Neuron (in vitro differentiated cells): ENCODE data around the gene UBL7.

ENCODE experiments used
- H2AFZ ChIP-seq: one replicate; pipeline ENCODE4 v1.6.1; 2013; ENCODE audit warnings: low read depth, mild to moderate bottlenecking, inconsistent platforms, low read length, moderate library complexity
- H3K27me3 ChIP-seq: one replicate; pipeline ENCODE4 v1.6.1; 2013; ENCODE audit warnings: low read length; ENCODE audit not compliant: insufficient read depth
- H3K36me3 ChIP-seq: one replicate; pipeline ENCODE4 v1.6.1; 2013; ENCODE audit warnings: low read length; ENCODE audit not compliant: insufficient read depth
- H3K4me1 ChIP-seq: one replicate; pipeline ENCODE4 v1.6.1; 2013; ENCODE audit warnings: low read length; ENCODE audit not compliant: insufficient read depth
- H3K4me3 ChIP-seq: 2 replicates; pipeline ENCODE4 v1.5.1; 2013; ENCODE audit warnings: mild to moderate bottlenecking, low read length, moderate library complexity
- H3K9me3 ChIP-seq: one replicate; pipeline ENCODE4 v1.6.1; 2013; ENCODE audit warnings: low read length

The UBL7 gene

GRCh38 chr15:74431116-74431515 lies 29.8 kb downstream of the UBL7 start:
- Histone ChIP-seq H3K36me3 (no peaks in the 10 kb centered on the region), H3K4me3 (no peak overlapping the region), H2AFZ (no peak overlapping the region), H3K4me1 (peaks cover 16% of the 10 kb centered on the region), H3K27me3 (peaks cover 12% of the 10 kb centered on the region), H3K9me3 (no peaks in the 10 kb centered on the region)

GRCh38 chr15:74430510-74430951 lies 30.4 kb downstream of the UBL7 start:
- Histone ChIP-seq H3K36me3 (no peaks in the 10 kb centered on the region), H3K27me3 (peaks cover 12% of the 10 kb centered on the region), H3K4me1 (peaks cover 16% of the 10 kb centered on the region), H3K4me3 (no peak overlapping the region), H2AFZ (no peak overlapping the region), H3K9me3 (no peaks in the 10 kb centered on the region)

GRCh38 chr15:74429781-74430400 lies 31.1 kb downstream of the UBL7 start:
- Histone ChIP-seq H3K36me3 (no peaks in the 10 kb centered on the region), H2AFZ (no peak overlapping the region), H3K4me1 (peaks cover 14% of the 10 kb centered on the region), H3K9me3 (no peaks in the 10 kb centered on the region), H3K27me3 (peaks cover 11% of the 10 kb centered on the region), H3K4me3 (no peak overlapping the region)

GRCh38 chr15:74428970-74429780 lies 31.8 kb downstream of the UBL7 start:
- no peaks in the 10 kb centered on the region for H3K9me3 ChIP-seq
- no peak overlapping the region for H2AFZ ChIP-seq
- peaks cover 8% of the 10 kb centered on the region for H3K27me3 ChIP-seq
- no peaks in the 10 kb centered on the region for H3K36me3 ChIP-seq
- H3K4me1 ChIP-seq: peaks cover 11% of the 10 kb centered on the region
- no peak overlapping the region for H3K4me3 ChIP-seq

- Histone ChIP-seq H3K27me3 (peaks cover 8% of the 10 kb centered on the region), H3K4me1 (peaks cover 8% of the 10 kb centered on the region), H2AFZ (no peak overlapping the region), H3K36me3 (no peaks in the 10 kb centered on the region), H3K4me3 (no peak overlapping the region), H3K9me3 (no peaks in the 10 kb centered on the region)
These were observed 32.5 kb downstream of the UBL7 start for GRCh38 chr15:74428442-74428787.

- Histone ChIP-seq H3K4me1 (peaks cover 10% of the 10 kb centered on the region), H3K36me3 (no peaks in the 10 kb centered on the region), H3K9me3 (no peaks in the 10 kb centered on the region), H3K4me3 (no peak overlapping the region), H2AFZ (no peak overlapping the region), H3K27me3 (peaks cover 8% of the 10 kb centered on the region)
These were observed 33.1 kb downstream of the UBL7 start for GRCh38 chr15:74427607-74428441.

- Histone ChIP-seq H2AFZ (no peak overlapping the region), H3K4me1 (peaks cover 19% of the 10 kb centered on the region), H3K4me3 (no peak overlapping the region), H3K36me3 (no peaks in the 10 kb centered on the region), H3K9me3 (no peaks in the 10 kb centered on the region), H3K27me3 (peaks cover under 1% of the 10 kb centered on the region)
These were observed 34.3 kb downstream of the UBL7 start for GRCh38 chr15:74426404-74427281.

GRCh38 chr15:74425630-74426029 lies 35.3 kb downstream of the UBL7 start:
- Histone ChIP-seq H3K4me3 (no peak overlapping the region), H3K9me3 (no peaks in the 10 kb centered on the region), H3K27me3 (no peaks in the 10 kb centered on the region), H2AFZ (no peak overlapping the region), H3K36me3 (no peaks in the 10 kb centered on the region), H3K4me1 (peaks cover 28% of the 10 kb centered on the region)

GRCh38 chr15:74424901-74425528 lies 35.9 kb downstream of the UBL7 start:
- no peaks in the 10 kb centered on the region for H3K9me3 ChIP-seq
- no peak overlapping the region for H2AFZ ChIP-seq
- peaks cover 29% of the 10 kb centered on the region for H3K4me1 ChIP-seq
- no peak overlapping the region for H3K4me3 ChIP-seq
- H3K36me3 ChIP-seq: no peaks in the 10 kb centered on the region
- H3K27me3 ChIP-seq: no peaks in the 10 kb centered on the region

- Histone ChIP-seq H2AFZ (no peak overlapping the region), H3K27me3 (no peaks in the 10 kb centered on the region), H3K9me3 (no peaks in the 10 kb centered on the region), H3K4me1 (peaks cover 29% of the 10 kb centered on the region), H3K36me3 (no peaks in the 10 kb centered on the region), H3K4me3 (no peak overlapping the region)
These were observed 37.3 kb downstream of the UBL7 start for GRCh38 chr15:74423431-74424257.

- Histone ChIP-seq H3K4me1 (peaks cover 29% of the 10 kb centered on the region), H3K4me3 (no peak overlapping the region), H2AFZ (no peak overlapping the region)
These were observed 38.1 kb downstream of the UBL7 start for GRCh38 chr15:74422652-74423430.

More at GRCh38 chr15:74422652-74423430, 38.1 kb downstream of the UBL7 start:
- Histone ChIP-seq H3K27me3 (no peaks in the 10 kb centered on the region), H3K9me3 (no peaks in the 10 kb centered on the region), H3K36me3 (no peaks in the 10 kb centered on the region)
